Measurements from ENCODE around the gene LRRC27.

DNA sequence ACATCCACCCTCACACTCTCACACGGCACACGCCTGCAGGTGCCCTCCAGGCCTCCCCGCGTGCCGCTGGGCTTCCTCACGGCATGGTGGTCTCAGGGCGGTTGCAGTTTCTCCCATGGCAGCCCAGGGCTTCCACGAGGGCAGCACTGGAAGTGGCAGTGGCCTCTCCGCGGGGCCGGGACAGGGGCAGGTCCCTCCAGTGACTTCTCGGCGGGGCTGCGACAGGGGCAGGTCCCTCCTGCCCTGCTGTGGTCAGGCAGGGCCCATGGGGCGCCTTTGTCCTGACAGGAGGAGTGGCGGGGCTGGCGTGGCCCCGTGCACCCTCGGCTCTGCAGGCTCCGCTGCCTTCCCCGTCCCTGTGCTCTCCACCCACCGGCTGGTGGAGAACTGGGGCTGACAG is 84.0 kb downstream of the LRRC27 start:
- TF ChIP-seq, protein P1, sequence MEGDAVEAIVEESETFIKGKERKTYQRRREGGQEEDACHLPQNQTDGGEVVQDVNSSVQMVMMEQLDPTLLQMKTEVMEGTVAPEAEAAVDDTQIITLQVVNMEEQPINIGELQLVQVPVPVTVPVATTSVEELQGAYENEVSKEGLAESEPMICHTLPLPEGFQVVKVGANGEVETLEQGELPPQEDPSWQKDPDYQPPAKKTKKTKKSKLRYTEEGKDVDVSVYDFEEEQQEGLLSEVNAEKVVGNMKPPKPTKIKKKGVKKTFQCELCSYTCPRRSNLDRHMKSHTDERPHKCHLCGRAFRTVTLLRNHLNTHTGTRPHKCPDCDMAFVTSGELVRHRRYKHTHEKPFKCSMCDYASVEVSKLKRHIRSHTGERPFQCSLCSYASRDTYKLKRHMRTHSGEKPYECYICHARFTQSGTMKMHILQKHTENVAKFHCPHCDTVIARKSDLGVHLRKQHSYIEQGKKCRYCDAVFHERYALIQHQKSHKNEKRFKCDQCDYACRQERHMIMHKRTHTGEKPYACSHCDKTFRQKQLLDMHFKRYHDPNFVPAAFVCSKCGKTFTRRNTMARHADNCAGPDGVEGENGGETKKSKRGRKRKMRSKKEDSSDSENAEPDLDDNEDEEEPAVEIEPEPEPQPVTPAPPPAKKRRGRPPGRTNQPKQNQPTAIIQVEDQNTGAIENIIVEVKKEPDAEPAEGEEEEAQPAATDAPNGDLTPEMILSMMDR (IDR thresholded peaks at IDR 0.05; ENCODE audit: low read length), result no peak
- TF ChIP-seq EZH2 (IDR thresholded peaks at IDR 0.05; ENCODE audit: borderline replicate concordance, low read length), result no peak

All from OCI-LY1 (cell line).